D721Med (cell line): ENCODE results near the gene HOXA10.
A peak's percentile ranks its signal among the peaks of the same experiment; 100 is the strongest.

Experiments
- DNase-seq: peaks from one replicate; pipeline ENCODE4 v3.0.0; 2011; ENCODE audit warnings: low spot score; ENCODE audit not compliant: insufficient read length
- FAIRE-seq: peaks from 2 replicates; lab custom pipeline; 2011; peaks lifted over from hg19 to GRCh38; lab: Jason Lieb, UNC
- TF ChIP-seq, protein P1 (sequence below): IDR thresholded peaks from 2 replicates; pipeline ENCODE4 v1.5.1; 2012; ENCODE audit warnings: mild to moderate bottlenecking, control low read depth; ENCODE audit not compliant: insufficient read depth; ENCODE audit errors: missing control alignments

The HOXA10 gene

DNA sequence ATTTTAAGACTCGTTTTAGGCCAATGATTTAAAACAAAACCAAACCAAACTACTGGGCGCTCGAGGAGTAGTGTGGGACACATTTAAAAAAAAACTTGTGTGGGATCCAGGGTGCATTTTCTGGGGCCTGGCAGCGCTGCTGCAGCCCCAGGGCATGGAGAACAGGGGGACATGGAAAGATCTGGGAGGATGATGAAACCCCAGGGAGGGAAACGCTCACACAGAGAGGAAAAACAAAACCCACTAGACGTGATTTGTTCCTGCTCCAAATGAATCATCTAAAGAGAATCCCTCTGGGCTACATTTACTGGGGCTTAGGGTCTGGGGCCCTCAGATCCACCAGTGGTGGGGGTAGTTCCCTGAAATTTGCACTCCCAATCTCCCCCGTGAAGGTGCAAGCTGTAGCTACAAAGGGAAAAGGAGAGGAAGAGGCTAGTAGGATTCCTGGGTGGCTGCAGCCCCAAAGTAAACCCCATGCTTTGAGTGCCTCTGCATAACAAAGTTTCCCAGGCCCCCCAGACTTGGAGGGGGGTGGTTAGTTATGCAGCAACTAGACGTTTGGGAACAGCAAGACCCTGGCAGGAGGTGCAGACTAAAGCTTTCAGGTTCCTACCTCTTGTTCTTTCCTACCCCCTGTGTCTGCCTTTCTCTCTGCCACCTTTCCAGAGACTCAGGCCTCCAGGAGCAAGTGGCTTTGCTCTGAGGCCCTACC is 40.3 kb upstream of the HOXA10 start:
- TF ChIP-seq, protein P1, sequence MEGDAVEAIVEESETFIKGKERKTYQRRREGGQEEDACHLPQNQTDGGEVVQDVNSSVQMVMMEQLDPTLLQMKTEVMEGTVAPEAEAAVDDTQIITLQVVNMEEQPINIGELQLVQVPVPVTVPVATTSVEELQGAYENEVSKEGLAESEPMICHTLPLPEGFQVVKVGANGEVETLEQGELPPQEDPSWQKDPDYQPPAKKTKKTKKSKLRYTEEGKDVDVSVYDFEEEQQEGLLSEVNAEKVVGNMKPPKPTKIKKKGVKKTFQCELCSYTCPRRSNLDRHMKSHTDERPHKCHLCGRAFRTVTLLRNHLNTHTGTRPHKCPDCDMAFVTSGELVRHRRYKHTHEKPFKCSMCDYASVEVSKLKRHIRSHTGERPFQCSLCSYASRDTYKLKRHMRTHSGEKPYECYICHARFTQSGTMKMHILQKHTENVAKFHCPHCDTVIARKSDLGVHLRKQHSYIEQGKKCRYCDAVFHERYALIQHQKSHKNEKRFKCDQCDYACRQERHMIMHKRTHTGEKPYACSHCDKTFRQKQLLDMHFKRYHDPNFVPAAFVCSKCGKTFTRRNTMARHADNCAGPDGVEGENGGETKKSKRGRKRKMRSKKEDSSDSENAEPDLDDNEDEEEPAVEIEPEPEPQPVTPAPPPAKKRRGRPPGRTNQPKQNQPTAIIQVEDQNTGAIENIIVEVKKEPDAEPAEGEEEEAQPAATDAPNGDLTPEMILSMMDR, result no peak
- DNase-seq (no peak), FAIRE-seq (no peak)

DNA sequence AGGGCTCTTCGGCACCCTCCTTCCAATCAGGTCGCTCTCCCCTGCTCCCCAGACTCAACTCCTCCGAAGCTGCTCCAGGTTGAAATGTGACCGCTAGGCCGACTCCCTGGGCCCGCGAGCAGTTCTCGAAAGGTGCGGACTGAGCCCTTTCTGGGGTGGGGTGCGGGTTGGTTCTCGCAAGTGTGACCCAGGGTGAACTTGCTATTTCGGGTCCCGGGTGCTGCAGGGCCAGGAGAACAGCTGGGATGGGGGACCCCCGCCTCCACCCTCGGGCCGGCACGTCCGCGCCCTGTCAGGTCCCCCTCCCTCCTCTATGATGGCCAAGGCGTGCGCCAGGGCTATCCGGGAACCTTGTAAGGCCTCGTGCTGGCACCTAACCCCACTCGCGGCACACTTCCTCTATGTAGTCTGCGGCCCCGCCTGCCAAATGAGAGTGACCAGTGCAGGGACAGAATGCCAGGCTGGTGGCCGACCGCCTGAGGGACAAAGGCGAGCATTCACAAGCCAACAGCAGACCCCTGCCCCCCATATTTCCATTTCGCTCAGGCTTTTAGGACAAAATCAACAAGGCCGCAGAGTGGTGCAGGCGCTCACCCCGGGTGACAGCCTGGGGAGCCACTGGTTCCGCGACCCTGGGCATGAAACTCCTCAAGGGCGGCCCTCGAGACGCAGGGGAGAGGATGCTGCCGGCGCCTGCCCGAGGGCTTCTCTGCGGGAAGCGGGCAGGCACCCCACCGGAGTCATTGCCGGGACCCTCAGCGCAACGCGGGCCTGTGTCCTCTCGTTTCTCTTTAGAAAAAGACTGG is 39.5 kb upstream of the HOXA10 start:
- FAIRE-seq (no peak), DNase-seq (no peak)
- TF ChIP-seq, protein P1, result no peak

DNA sequence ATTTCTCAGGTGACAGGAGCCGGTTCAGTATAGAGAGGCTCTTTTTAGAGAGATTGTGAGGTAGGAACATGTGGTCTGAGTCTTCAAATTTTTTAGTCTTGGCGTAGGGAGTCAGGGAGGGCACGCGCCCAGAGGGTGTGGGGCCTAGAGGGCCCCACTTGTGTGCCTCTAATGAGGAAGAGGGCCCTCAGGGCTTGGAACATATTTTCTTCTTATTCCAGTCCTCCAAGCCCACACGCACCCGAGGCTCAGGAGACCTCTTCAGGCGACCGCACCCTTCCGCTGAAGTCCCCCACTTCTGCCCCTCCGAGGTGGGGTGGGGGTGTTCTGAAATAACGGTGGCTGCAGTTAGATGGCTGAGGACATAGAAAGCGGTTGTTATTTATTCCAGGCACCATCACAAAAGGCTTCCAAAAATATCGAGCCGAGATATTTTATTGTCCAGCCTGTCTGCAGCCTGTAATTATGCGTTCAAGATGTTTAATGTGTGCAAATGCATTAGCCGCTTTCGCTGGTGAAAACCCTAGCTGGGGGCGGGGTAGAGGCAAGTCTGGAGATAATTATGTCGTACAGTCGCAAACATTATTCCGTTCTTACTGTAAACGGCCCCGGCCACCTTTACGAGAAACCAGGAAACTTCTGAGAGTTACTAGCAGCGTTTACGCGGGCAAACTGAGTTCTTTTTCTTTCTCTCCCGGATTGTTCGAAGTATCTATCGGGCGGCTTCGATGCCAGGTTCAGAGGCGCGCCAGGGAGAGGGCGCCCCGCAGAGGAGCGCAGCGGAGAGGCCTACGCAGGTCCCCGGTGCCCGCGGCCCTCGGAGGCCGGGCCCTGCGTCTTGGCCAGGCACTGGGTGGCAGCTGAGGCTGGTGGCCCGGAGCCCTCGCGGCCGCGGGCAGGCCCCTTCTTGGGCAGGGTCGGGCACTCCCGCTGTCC is 38.6 kb upstream of the HOXA10 start:
- FAIRE-seq (no peak), DNase-seq (no peak)
- TF ChIP-seq, protein P1, result no peak

DNA sequence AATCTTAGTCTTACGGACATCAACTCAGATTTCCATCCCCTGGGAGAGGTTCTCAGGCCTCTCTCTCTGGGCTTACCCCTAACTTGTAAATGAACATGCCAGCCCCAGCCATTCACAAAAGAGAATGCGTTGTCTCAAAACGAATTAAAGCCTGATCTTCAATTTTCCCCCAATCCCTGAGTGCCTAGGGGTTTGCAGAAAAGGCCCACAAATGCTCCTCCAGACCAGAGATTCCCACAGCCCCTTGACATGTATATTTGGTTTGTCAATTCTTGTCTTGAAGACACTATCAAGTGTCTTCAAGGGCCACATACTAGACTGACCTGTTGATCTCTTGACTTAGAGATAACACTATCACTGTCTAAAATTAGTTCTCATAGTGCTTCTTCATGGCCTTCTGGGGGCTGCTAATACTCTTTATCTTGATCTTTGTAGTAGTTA is 37.7 kb upstream of the HOXA10 start:
- TF ChIP-seq, protein P1, result no peak
- FAIRE-seq (no peak), DNase-seq (no peak)

DNA sequence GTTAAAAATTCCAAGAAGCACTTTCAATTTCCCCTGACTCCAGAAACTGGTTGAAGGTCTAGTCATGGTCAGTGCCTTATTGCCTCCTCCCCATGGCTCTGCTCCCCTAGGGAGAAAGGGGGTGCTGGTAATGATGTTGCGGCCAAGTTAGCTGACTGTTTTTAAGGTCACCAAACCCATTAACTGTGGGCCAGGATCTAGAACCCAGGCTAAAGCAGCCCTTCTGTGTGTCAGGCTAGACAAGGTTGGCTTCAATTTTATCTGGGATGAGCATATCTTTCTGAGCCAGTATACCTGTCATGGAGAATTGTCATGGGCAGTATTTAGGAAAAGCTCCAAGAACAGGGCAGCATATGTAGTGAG is 36.9 kb upstream of the HOXA10 start:
- TF ChIP-seq, protein P1, result no peak
- FAIRE-seq (no peak), DNase-seq (no peak)

DNA sequence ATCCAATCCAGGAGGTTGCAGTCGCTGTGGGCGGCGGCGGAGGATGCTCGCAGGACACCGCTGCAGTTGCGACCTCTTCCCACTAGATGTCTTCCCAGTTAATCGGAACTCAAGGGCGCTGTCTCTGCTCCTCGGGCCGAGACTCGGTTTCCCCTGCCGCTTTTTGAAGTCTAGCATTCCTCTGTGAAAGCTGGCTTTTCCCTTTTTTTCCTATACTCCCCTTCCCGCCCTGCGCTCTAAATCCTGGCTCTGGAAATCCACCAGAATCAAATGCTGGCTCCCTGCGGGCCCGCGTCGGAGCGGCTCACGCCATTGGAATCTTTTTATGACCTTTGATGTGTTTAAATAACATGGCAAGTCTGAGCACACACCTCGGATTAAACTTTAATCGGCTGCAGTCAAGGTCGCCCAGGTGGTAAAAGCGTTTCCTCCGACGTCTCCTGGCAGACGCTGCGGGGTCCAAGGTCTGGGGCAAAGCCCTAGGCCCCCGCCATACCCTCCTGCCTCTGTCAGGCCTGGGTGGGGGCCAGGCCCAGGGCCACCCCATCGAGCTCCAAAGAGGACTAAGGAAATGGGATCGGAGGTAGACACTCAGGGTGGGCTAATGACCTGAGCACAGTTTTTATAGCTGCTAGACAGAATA is 36.4 kb upstream of the HOXA10 start:
- no peak for DNase-seq
- TF ChIP-seq, protein P1, result peak; percentile 53
- FAIRE-seq, result no peak
